NCI-H1930 (cell line): ENCODE results near the gene CCDC69.

Source experiments
- DNase-seq, 2 experiments: peaks; one replicate each; lab custom pipeline; 2025; lab: John Stamatoyannopoulos, UW

Gene CCDC69

GRCh38 chr5:151164687-151165392 is 59.1 kb downstream of the CCDC69 start:
- peak in 1 of 2 experiments; percentile 19 for DNase-seq

DNA sequence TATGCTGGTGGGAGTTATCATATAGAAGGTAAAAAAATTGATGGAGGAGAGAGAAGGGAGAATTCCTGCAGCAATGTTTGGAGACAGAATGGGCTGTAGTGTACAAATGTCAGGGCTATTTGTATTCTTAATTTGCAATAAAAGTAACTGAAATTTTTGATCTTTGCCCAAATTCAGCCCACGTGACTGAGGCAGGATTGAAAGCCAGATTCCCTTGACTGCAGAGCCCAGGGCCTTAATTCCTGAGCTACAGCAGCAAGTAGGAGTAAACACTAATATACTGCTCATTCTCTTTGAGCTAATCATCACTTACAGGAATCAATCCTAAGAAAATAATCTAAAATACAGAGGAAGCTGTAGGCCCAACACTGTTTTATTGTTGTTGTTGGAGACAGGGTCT is 61.1 kb downstream of the CCDC69 start:
- no peak for DNase-seq

GRCh38 chr5:151159649-151160373 is 64.1 kb downstream of the CCDC69 start:
- DNase-seq = no peak

DNA sequence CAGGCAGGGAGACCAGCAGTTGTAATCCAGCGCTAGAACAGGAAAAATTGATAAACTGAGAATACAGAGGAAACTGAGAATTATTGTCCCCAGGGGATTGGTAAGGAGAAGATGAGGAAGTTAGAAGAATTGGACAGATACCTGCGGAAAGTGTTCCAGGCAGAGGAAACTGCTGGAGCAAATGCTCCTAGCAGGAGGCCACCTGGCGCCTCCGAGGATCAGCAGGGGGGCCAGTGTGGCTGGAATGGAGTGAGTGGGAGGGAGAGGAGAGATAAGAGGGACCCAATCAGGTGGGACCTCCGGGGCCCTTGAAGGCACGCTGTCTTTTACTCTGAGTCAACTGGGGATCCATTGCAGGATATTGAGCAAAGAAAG is 65.6 kb downstream of the CCDC69 start:
- DNase-seq = no peak

GRCh38 chr5:151157426-151158286 is 66.2 kb downstream of the CCDC69 start, which contains the start of gene ANXA6:
TSS of gene ANXA6 (minus strand) at chr5:151157779. CDS start at chr5:151147901, 9,878 bp downstream.
- no peak for DNase-seq

GRCh38 chr5:151156507-151157420 is 67.1 kb downstream of the CCDC69 start:
- DNase-seq = no peak

GRCh38 chr5:151155775-151156506 is 68.0 kb downstream of the CCDC69 start:
- no peak for DNase-seq

DNA sequence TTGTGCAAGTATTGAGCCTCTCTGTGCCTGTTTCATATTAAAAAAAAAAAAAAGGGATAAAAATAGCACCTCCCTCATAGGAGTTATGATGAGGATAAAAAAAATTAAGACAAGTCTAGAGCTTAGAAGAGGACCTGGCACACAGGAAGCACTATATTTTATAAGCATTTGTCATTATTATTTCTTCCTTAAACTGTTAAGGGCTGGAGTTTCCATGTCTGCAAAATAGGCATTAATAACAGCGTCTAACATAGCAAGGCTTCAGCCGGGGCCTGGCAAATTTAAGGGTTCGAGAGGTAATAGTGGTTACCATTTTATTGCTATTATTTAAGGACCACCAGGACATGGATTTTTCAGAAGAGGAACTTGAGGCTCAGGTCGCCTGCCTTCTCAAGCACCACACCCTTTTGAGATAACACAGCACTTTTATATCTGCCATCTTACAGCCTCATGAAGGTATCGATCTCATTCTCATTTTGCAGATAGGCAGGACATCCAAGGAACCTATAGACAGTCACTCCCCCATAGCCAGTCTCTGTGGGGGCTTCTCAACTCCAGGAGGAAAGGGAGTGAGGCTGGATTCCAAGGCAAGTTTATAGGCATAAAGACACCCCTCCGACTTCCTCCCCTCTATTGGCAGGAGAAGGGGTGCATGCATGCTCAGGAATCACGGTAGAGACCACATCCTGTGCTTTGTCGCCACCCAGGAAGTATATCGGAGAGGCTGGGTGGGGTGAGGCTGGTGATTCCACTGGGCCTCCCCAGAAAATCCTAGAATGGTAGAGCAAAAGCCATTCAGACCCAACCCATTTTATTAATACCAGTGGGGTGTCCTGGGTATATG is 68.7 kb downstream of the CCDC69 start:
- DNase-seq = no peak

GRCh38 chr5:151153766-151154272 is 70.1 kb downstream of the CCDC69 start:
- DNase-seq = no peak

DNA sequence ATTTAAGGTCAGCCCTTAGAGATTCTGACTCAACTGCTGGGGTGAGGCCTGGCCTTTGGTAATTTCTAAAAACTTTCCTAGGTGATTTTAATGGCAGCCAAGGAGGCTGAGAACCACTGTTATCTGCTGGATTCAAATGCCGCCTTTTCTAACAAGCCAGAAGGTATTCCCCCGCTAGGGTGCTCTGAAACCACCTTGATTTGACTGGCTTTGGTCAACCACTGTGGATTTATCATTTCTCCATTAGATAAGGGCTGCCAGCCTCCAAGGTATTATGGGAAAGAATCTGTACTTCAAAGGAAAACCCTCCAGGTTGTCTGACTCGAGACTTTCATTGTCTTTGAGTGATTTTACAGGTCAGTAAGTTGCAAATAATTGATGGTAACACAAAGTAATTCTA is 70.6 kb downstream of the CCDC69 start:
- DNase-seq = no peak

- no peak for DNase-seq
Observed at GRCh38 chr5:151151793-151152192, 72.1 kb downstream of the CCDC69 start.

DNA sequence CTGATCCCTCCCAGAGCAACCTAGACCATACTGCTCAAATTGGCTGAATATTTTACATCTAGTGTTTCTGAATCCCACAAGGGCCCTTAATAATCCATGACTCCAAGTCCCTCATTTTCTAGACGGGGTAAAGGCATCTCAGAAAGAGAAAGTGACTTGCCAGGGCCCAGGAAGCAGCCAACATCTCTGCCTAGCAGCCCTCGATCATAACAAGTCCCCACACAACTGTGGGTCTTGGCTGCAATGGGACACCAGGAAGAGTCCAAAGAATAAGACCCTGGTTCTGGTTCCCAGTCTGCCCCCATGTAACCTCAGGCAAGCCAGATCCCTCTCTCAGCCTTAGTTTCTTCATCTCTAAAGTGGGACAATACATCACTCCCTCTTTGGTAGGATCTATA is 72.6 kb downstream of the CCDC69 start:
- no peak for DNase-seq

- no peak for DNase-seq
Observed at GRCh38 chr5:151150471-151151262, 73.2 kb downstream of the CCDC69 start.

DNA sequence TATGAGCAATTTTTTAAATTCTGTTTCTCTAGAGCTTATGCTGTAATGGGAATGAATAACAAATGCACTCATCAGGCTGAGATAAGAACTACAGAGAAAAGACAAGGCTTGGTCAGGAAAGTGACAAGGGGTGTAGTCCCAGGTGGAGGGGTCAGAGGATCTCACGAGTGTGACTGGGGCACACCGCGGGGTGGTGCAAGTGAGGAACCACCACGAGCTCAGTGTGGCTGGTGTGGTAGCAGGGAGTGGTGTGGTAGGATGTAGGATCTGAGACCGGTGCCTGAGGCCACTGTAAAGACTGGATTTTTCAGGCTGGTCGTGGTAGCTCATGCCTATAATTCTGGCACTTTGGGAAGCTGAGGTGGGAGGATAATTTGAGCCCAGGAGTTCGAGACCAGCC is 75.3 kb downstream of the CCDC69 start:
- DNase-seq = no peak

DNA sequence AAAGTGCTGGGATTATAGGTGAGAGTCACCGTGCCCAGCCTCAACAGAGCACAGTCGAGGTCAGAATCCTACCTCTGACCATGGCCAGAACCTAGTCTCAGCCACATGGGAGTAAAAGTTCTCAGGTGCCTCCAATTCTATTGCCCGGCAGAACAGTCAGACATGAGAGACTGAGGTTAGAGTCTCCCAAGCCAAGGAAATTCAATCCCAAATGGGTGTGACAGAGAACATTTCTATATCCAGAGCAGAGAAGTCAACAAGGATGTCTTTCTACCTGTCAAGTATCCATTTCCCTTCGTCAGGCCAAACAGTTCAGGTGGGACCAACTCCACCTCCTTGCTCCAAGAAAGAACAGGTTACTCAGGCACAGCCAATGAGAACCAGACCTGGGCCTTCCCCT is 76.9 kb downstream of the CCDC69 start:
- no peak for DNase-seq

DNA sequence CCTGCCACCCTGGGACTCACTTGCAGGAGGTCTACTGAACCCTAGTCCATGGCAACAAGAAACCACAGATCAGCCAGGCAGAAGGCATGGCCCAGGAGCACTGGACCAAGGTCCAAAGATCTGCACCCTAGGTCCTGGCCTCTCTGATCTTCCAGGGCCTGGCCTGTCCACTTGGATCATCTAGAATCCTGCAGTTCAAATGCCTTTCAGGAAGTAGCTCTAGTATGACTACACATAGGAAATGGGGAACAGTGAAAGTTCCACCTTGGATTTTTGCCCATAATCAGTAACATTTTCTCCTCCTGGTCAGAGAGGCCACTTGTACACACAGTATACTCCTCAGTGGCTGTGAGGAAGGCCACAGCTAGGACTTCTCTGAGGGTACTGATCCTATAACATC is 77.8 kb downstream of the CCDC69 start:
- no peak for DNase-seq

DNA sequence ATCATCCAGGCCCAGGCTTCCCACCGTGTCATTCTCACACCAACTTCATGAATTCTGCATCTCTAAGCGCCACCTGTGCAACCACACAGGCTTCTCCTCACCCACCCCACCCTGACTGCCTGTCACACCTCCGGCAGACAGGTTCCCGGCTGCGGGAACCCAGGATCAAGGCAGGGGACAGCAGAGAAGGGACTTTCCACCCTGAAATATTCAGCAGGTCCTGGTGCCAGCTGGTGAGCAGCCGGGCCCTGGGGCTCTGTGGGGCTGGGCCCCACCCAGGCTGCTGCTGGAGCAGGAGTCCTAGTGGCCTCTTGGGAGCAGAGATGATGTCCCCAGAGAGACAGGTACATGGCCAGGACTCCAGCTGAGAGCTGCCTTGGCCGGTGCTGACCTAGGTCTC is 79.0 kb downstream of the CCDC69 start:
- no peak for DNase-seq

DNA sequence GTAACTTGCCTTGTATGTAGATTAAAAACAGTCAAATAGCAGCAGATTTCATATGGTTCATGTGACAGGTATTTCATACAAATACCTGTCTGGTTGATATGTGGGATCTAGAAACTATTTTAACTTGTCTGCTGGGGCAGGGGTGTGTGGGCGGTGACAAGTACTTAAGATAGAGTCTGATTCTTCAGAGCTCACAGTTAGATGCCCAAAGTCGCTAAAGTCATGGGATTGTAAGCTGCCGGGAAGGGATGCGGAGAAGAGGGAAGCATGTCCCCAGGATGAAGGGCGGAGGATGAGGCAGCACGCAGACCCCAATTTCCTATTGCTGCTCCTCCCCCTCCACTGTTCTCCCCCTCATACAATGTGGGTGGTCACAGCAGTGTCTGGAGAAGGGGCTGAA is 79.6 kb downstream of the CCDC69 start:
- DNase-seq = no peak

DNA sequence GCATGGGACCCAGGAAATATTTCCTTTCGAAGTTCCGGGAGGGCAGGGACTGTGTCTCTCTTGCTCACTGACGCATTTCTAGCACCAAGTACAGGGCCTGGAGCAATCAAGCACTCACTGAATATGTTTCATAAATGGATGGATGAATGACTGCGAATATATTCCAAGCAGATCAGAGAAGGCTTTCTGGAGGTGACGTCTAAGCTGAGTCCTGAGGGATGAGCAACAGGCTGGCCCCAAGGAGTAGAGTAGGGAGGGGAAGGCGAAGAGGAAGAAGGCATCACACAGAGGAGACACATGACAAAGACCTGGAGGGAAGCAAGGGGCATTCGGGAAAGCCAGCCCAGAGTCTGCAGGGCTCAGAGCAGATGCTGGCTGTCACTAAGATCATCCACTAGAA is 80.2 kb downstream of the CCDC69 start:
- DNase-seq = no peak
